GM23338 (cell line): ENCODE results near the gene PNMA5. TPM values are rescaled to one million over a fixed set of nuclear protein-coding genes. Genes with fewer than 3 reads are reported as not detected.
"Not testable (repeated sequence)": the region's sequence is repeated elsewhere in the genome, so short reads cannot be mapped to it uniquely, and the experiment has no call there.

Experiments used
- ATAC-seq: fragments of 200-7000 bp; cut with Tn5 transposase; 3 replicates; pipeline ENCODE4 v1.9.1; 2020
- DNase-seq: peaks from one replicate; pipeline ENCODE4 v3.0.0-alpha.2; 2015; ENCODE audit warnings: low spot score
- H2AFZ ChIP-seq: fragments of 200-600 bp; sonication (generic); 2 replicates; pipeline ENCODE4 v1.8.0; 2016; ENCODE audit warnings: antibody characterized with exemption, mild to moderate bottlenecking, moderate library complexity
- H3F3A ChIP-seq: fragments of 200-600 bp; sonication (generic); replicated peaks from 2 replicates; pipeline ENCODE4 v1.8.0; 2017; ENCODE audit warnings: antibody characterized with exemption, mixed run types, low read depth
- H3K27ac ChIP-seq: fragments of 200-600 bp; sonication (generic); 2 replicates; pipeline ENCODE4 v1.6.1; 2016; ENCODE audit warnings: low read depth
- H3K27me3 ChIP-seq: fragments of 200-600 bp; sonication (generic); 2 replicates; pipeline ENCODE4 v1.8.0; 2016; ENCODE audit warnings: mild to moderate bottlenecking, mixed run types, moderate library complexity; ENCODE audit not compliant: insufficient read depth
- H3K36me3 ChIP-seq: fragments of 200-600 bp; sonication (generic); 2 replicates; pipeline ENCODE4 v1.8.0; 2016; ENCODE audit warnings: mild to moderate bottlenecking; ENCODE audit not compliant: insufficient read depth
- H3K4me1 ChIP-seq: fragments of 200-600 bp; sonication (generic); 2 replicates; pipeline ENCODE4 v1.8.0; 2016; ENCODE audit warnings: mild to moderate bottlenecking, moderate library complexity; ENCODE audit not compliant: insufficient read depth
- H3K4me2 ChIP-seq: fragments of 200-600 bp; sonication (generic); 2 replicates; pipeline ENCODE4 v1.7.1; 2017; ENCODE audit warnings: mixed run types
- H3K4me3 ChIP-seq: fragments of 200-600 bp; sonication (generic); 2 replicates; pipeline ENCODE4 v1.6.1; 2016; ENCODE audit warnings: mixed run types
- H3K79me2 ChIP-seq: fragments of 200-600 bp; sonication (generic); replicated peaks from 2 replicates; pipeline ENCODE4 v1.8.0; 2017; ENCODE audit warnings: mild to moderate bottlenecking; ENCODE audit not compliant: insufficient read depth
- H3K9me2 ChIP-seq: fragments of 200-600 bp; sonication (generic); 2 replicates; pipeline ENCODE4 v1.8.0; 2017; ENCODE audit not compliant: insufficient read depth
- H4K20me1 ChIP-seq: fragments of 200-600 bp; sonication (generic); replicated peaks from 2 replicates; pipeline ENCODE4 v1.8.0; 2017; ENCODE audit warnings: mild to moderate bottlenecking; ENCODE audit not compliant: insufficient read depth
- H3K27ac Mint-ChIP-seq: 2 replicates; pipeline ENCODE4 v1.8.0; 2020; ENCODE audit warnings: inconsistent platforms, mild to moderate bottlenecking, moderate library complexity, mixed read lengths
- H3K27me3 Mint-ChIP-seq: 3 replicates; pipeline ENCODE4 v1.8.0; 2022; ENCODE audit warnings: low read depth, mild to moderate bottlenecking, moderate library complexity, mixed read lengths, inconsistent platforms; ENCODE audit not compliant: insufficient read depth, poor library complexity
- H3K36me3 Mint-ChIP-seq: 3 replicates; pipeline ENCODE4 v1.8.0; 2021; ENCODE audit warnings: low read depth, mild to moderate bottlenecking, inconsistent platforms, moderate library complexity, mixed read lengths
- H3K4me1 Mint-ChIP-seq: 3 replicates; pipeline ENCODE4 v1.8.0; 2020; ENCODE audit warnings: mild to moderate bottlenecking, inconsistent platforms, mixed read lengths
- H3K4me3 Mint-ChIP-seq: 3 replicates; pipeline ENCODE4 v1.8.0; 2021; ENCODE audit warnings: moderate library complexity, mild to moderate bottlenecking, inconsistent platforms, mixed read lengths
- H3K9me3 Mint-ChIP-seq: 3 replicates; pipeline ENCODE4 v1.8.0; 2020; ENCODE audit warnings: moderate library complexity, mild to moderate bottlenecking, inconsistent platforms, mixed read lengths
- CREB1 ChIP-seq: fragments of 250-450 bp; sonication (Bioruptor Pico); IDR thresholded peaks from 2 replicates; pipeline ENCODE4 v1.5.0; 2020; ENCODE audit warnings: low read depth, mild to moderate bottlenecking, moderate library complexity
- ETS1 ChIP-seq: IDR thresholded peaks from 2 replicates; pipeline ENCODE4 v1.6.1; 2016; ENCODE audit warnings: antibody characterized with exemption
- EZH2 ChIP-seq: fragments of 200-600 bp; sonication (generic); IDR thresholded peaks from one replicate; pipeline ENCODE4 v1.8.0; 2017; ENCODE audit warnings: antibody characterized with exemption, mild to moderate bottlenecking, low read depth; ENCODE audit not compliant: unreplicated experiment
- REST ChIP-seq: IDR thresholded peaks from one replicate; pipeline ENCODE4 v1.6.1; 2018; ENCODE audit warnings: antibody characterized with exemption; ENCODE audit not compliant: unreplicated experiment
- STAT1 ChIP-seq: IDR thresholded peaks from one replicate; pipeline ENCODE4 v1.6.1; 2016; ENCODE audit warnings: antibody characterized with exemption; ENCODE audit not compliant: unreplicated experiment
- ZNF462 ChIP-seq: fragments of 250-450 bp; sonication (Bioruptor Pico); IDR thresholded peaks from 2 replicates; pipeline ENCODE4 v1.5.0; 2020; ENCODE audit warnings: mild to moderate bottlenecking, moderate library complexity
- polyA plus RNA-seq: library from polyadenylated mRNA; unstranded; fragments of >200 nt; fragmentation: Nextera tagmentation; extraction: Ambion mirVana; gene quantifications from 2 replicates; pipeline ENCODE4 v1.2.1, GENCODE V29; 2016
- total RNA-seq: library from RNA; depleted of rRNA; stranded (reverse); fragments of >200 nt; shearing (Covaris generic); gene quantifications from 2 replicates; pipeline ENCODE4 v1.2.3, GENCODE V29; 2014

The PNMA5 gene
- total and polyA plus RNA-seq, 2 experiments from 2014 or later: 0.24 to 0.49 TPM

GRCh38 chrX:153017174-153017573 is 23.3 kb upstream of the PNMA5 start:
- not testable (repeated sequence) for H3K27ac Mint-ChIP-seq, H3K4me1 ChIP-seq, H3K27me3 Mint-ChIP-seq, H3K4me3 ChIP-seq, H3K4me2 ChIP-seq, DNase-seq, H3K9me2 ChIP-seq, H3K9me3 Mint-ChIP-seq, H3K79me2 ChIP-seq, H2AFZ ChIP-seq, H3F3A ChIP-seq, H3K36me3 ChIP-seq, ATAC-seq, H3K36me3 Mint-ChIP-seq, H3K4me1 Mint-ChIP-seq, H3K4me3 Mint-ChIP-seq, H4K20me1 ChIP-seq, H3K27ac ChIP-seq, H3K27me3 ChIP-seq

DNA sequence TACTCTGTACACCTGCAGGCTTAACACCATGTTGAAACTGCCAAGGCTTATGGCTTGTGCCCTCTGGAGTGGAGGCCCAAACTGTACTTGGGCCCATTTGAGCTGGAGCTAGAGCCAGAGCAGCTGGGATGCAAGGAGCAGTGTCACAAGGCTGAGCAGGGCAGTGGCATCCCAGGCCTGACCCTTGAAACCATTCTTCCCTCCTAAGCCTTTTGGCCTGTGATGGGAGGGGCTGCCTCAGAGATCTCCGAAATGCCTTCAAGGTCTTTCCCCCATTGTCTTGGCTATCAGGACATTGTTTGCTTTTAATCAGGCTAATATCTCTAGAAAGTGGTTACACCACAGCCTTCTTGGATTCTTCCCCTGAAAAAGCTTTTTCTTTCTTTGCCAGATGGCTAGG is 10.9 kb upstream of the PNMA5 start:
- H3K36me3 ChIP-seq: no peaks in the 10 kb centered on the region
- H3K4me3 Mint-ChIP-seq: no peak overlapping the region
- no peaks in the 10 kb centered on the region for H3K4me1 Mint-ChIP-seq
- no peak overlapping the region for H3K4me2 ChIP-seq
- no peak overlapping the region for H3K27ac Mint-ChIP-seq
- ATAC-seq (no peak), DNase-seq (no peak)
- no peaks in the 10 kb centered on the region for H4K20me1 ChIP-seq
- H2AFZ ChIP-seq: no peak overlapping the region
- TF ChIP-seq ZNF462 (CRISPR knock-in tag): no peak
- no peak for TF ChIP-seq STAT1
- no peak for TF ChIP-seq REST
- no peak for TF ChIP-seq CREB1 (CRISPR knock-in tag)
- no peak for TF ChIP-seq EZH2
- TF ChIP-seq ETS1: no peak
- H3K79me2 ChIP-seq: no peaks in the 10 kb centered on the region
- no peaks in the 10 kb centered on the region for H3K4me1 ChIP-seq
- H3K4me3 ChIP-seq: no peak overlapping the region
- H3K9me3 Mint-ChIP-seq: peaks cover 14% of the 10 kb centered on the region
- H3K27me3 ChIP-seq: no peaks in the 10 kb centered on the region
- H3F3A ChIP-seq: no peaks in the 10 kb centered on the region
- H3K27ac ChIP-seq: no peak overlapping the region
- H3K27me3 Mint-ChIP-seq: no peaks in the 10 kb centered on the region
- H3K36me3 Mint-ChIP-seq: no peaks in the 10 kb centered on the region
- H3K9me2 ChIP-seq: no peaks in the 10 kb centered on the region
